H1 (cell line): ENCODE data around the gene WASHC4.

Source experiments
- BRCA1 ChIP-seq: IDR thresholded peaks from 2 replicates; pipeline ENCODE4 v1.6.1; 2012; ENCODE audit warnings: low read depth, low read length, improper control_type of control experiment
- EP300 ChIP-seq, 2 experiments: IDR thresholded peaks; 1 replicate in 1 of 2; 2 replicates in 1 of 2; pipeline ENCODE4 v1.6.1; 2011 to 2012; ENCODE audit warnings: low read depth in 2 of 2, low read length in 2 of 2, mild to moderate bottlenecking in 2 of 2, borderline replicate concordance in 1 of 2, inconsistent platforms in 1 of 2, moderate library complexity in 1 of 2
- EZH2 ChIP-seq: fragments of 200-600 bp; sonication (generic); IDR thresholded peaks from 2 replicates; pipeline ENCODE4 v1.7.1; 2012; ENCODE audit warnings: low read depth, mild to moderate bottlenecking, moderate library complexity, low read length, inconsistent platforms; ENCODE audit not compliant: severe bottlenecking
- POLR2A ChIP-seq, 2 experiments: IDR thresholded peaks; 1 replicate in 1 of 2; 2 replicates in 1 of 2; pipeline ENCODE4 v1.6.1; 2011; ENCODE audit warnings: low read depth in 2 of 2, low read length in 2 of 2, mild to moderate bottlenecking in 2 of 2; ENCODE audit errors: control extremely low read depth in 1 of 2
- RAD21 ChIP-seq, 2 experiments: IDR thresholded peaks in 1 of 2; conservative IDR thresholded peaks in 1 of 2; 2 replicates each; pipeline ENCODE4 v1.6.1; 2011; ENCODE audit warnings: low read depth in 2 of 2, low read length in 2 of 2, improper control_type of control experiment in 1 of 2, inconsistent platforms in 1 of 2, mild to moderate bottlenecking in 1 of 2, moderate library complexity in 1 of 2
- RNF2 ChIP-seq: fragments of 200-900, 300-1000 bp; sonication (generic); IDR thresholded peaks from 2 replicates; pipeline ENCODE4 v1.7.1; 2016; ENCODE audit warnings: borderline replicate concordance, low read depth, mild to moderate bottlenecking, antibody characterized with exemption, low read length; ENCODE audit not compliant: poor library complexity, severe bottlenecking; ENCODE audit errors: missing control alignments
- TF ChIP-seq, protein P1 (sequence below), 3 experiments: IDR thresholded peaks; 1 replicate in 2 of 3; 2 replicates in 1 of 3; pipeline versions ENCODE4 v1.5.1 to v1.6.1; 2011; ENCODE audit warnings: low read length in 3 of 3, mild to moderate bottlenecking in 3 of 3, inconsistent platforms in 2 of 3, low read depth in 1 of 3, moderate library complexity in 1 of 3; ENCODE audit not compliant: insufficient read depth in 1 of 3; ENCODE audit errors: control extremely low read depth in 1 of 3
- TF ChIP-seq, protein P2 (sequence below): IDR thresholded peaks from 2 replicates; pipeline ENCODE4 v1.6.1; 2012; ENCODE audit warnings: inconsistent platforms
- TF ChIP-seq, protein P3 (sequence below): IDR thresholded peaks from 2 replicates; pipeline ENCODE4 v1.6.1; 2011; ENCODE audit warnings: low read length, improper control_type of control experiment

DNA sequence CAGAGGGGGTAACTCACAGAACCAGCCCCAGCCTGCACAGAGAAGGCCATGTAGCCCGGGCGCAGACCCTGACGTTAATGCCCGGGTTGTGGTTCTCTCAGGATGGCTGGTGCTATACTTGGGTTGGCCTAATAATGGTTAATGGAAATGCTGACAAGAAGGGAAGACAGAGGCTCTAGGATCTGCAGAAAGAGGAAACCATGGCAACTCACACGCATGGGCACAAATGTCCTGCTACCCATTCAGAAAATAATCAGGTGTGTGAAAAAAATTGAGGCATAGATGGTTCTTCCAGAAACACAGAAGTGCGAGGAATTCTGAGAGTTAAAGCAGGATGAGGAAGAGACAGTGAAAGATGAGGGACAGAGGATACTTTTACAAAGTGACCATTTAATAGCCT lies 94.7 kb downstream of the WASHC4 start:
- TF ChIP-seq EZH2 (no peak), EP300 (IDR thresholded peaks at IDR 0.05; ENCODE audit: borderline replicate concordance in 1 of 2, low read depth in 2 of 2, low read length in 2 of 2) (no peak), RAD21 (IDR thresholded peaks at IDR 0.05 in 1 of 2, conservative IDR thresholded peaks at IDR 0.05 in 1 of 2; ENCODE audit: low read depth in 2 of 2, low read length in 2 of 2) (no peak), RNF2 (no peak), POLR2A (IDR thresholded peaks at IDR 0.05; ENCODE audit: control extremely low read depth in 1 of 2, low read depth in 2 of 2, low read length in 2 of 2) (no peak), BRCA1 (no peak)
- TF ChIP-seq, protein P1, sequence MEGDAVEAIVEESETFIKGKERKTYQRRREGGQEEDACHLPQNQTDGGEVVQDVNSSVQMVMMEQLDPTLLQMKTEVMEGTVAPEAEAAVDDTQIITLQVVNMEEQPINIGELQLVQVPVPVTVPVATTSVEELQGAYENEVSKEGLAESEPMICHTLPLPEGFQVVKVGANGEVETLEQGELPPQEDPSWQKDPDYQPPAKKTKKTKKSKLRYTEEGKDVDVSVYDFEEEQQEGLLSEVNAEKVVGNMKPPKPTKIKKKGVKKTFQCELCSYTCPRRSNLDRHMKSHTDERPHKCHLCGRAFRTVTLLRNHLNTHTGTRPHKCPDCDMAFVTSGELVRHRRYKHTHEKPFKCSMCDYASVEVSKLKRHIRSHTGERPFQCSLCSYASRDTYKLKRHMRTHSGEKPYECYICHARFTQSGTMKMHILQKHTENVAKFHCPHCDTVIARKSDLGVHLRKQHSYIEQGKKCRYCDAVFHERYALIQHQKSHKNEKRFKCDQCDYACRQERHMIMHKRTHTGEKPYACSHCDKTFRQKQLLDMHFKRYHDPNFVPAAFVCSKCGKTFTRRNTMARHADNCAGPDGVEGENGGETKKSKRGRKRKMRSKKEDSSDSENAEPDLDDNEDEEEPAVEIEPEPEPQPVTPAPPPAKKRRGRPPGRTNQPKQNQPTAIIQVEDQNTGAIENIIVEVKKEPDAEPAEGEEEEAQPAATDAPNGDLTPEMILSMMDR (IDR thresholded peaks at IDR 0.05; ENCODE audit: control extremely low read depth in 1 of 3, insufficient read depth in 1 of 3, low read depth in 1 of 3, low read length in 3 of 3), result no peak
- TF ChIP-seq, protein P2, sequence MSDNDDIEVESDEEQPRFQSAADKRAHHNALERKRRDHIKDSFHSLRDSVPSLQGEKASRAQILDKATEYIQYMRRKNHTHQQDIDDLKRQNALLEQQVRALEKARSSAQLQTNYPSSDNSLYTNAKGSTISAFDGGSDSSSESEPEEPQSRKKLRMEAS, result no peak
- TF ChIP-seq, protein P3, sequence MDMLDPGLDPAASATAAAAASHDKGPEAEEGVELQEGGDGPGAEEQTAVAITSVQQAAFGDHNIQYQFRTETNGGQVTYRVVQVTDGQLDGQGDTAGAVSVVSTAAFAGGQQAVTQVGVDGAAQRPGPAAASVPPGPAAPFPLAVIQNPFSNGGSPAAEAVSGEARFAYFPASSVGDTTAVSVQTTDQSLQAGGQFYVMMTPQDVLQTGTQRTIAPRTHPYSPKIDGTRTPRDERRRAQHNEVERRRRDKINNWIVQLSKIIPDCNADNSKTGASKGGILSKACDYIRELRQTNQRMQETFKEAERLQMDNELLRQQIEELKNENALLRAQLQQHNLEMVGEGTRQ, result no peak
